ENCODE measurements around the gene TIGD4.

- TF ChIP-seq, protein P1, sequence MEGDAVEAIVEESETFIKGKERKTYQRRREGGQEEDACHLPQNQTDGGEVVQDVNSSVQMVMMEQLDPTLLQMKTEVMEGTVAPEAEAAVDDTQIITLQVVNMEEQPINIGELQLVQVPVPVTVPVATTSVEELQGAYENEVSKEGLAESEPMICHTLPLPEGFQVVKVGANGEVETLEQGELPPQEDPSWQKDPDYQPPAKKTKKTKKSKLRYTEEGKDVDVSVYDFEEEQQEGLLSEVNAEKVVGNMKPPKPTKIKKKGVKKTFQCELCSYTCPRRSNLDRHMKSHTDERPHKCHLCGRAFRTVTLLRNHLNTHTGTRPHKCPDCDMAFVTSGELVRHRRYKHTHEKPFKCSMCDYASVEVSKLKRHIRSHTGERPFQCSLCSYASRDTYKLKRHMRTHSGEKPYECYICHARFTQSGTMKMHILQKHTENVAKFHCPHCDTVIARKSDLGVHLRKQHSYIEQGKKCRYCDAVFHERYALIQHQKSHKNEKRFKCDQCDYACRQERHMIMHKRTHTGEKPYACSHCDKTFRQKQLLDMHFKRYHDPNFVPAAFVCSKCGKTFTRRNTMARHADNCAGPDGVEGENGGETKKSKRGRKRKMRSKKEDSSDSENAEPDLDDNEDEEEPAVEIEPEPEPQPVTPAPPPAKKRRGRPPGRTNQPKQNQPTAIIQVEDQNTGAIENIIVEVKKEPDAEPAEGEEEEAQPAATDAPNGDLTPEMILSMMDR (IDR thresholded peaks at IDR 0.05; ENCODE audit: low read depth, low read length, poor library complexity, severe bottlenecking): peak; percentile 70
- no peak for TF ChIP-seq EZH2phosphoT487 (IDR thresholded peaks at IDR 0.05; ENCODE audit: borderline replicate concordance, low read length)
Observed at GRCh38 chr4:152735396-152735859, 44.1 kb downstream of the TIGD4 start.
